NCI-H1694 (cell line): ENCODE results near the gene SLC35F1.

Source experiments
- DNase-seq: peaks from one replicate; lab custom pipeline; 2025; lab: John Stamatoyannopoulos, UW

The SLC35F1 gene

GRCh38 chr6:118317581-118318563 is 410.8 kb downstream of the SLC35F1 start:
- DNase-seq, result no peak

- no peak for DNase-seq
Observed at GRCh38 chr6:118318648-118319047, 411.6 kb downstream of the SLC35F1 start.

GRCh38 chr6:118319416-118319815 is 412.4 kb downstream of the SLC35F1 start:
- no peak for DNase-seq

GRCh38 chr6:118319894-118320649 is 413.0 kb downstream of the SLC35F1 start:
- DNase-seq, result no peak

- DNase-seq, result no peak
Observed at GRCh38 chr6:118320652-118321051, 413.6 kb downstream of the SLC35F1 start.

GRCh38 chr6:118324116-118324515 is 417.1 kb downstream of the SLC35F1 start:
- no peak for DNase-seq

- DNase-seq, result no peak
Observed at GRCh38 chr6:118325220-118325860, 418.3 kb downstream of the SLC35F1 start.

GRCh38 chr6:118326712-118327111 is 419.6 kb downstream of the SLC35F1 start:
- no peak for DNase-seq

- no peak for DNase-seq
Observed at GRCh38 chr6:118327237-118327636, 420.2 kb downstream of the SLC35F1 start.

GRCh38 chr6:118333772-118334171 is 426.7 kb downstream of the SLC35F1 start:
- no peak for DNase-seq

- no peak for DNase-seq
Observed at GRCh38 chr6:118334634-118335033, 427.6 kb downstream of the SLC35F1 start.

- no peak for DNase-seq
Observed at GRCh38 chr6:118335325-118335816, 428.3 kb downstream of the SLC35F1 start.

- no peak for DNase-seq
Observed at GRCh38 chr6:118344014-118344670, 437.1 kb downstream of the SLC35F1 start.

- DNase-seq, result no peak
Observed at GRCh38 chr6:118350881-118351430, 443.9 kb downstream of the SLC35F1 start.

GRCh38 chr6:118353564-118353963 is 446.5 kb downstream of the SLC35F1 start:
- no peak for DNase-seq

GRCh38 chr6:118354641-118355040 is 447.6 kb downstream of the SLC35F1 start:
- DNase-seq, result no peak

GRCh38 chr6:118356054-118356453 is 449.0 kb downstream of the SLC35F1 start:
- DNase-seq, result no peak

- DNase-seq, result no peak
Observed at GRCh38 chr6:118356686-118357085, 449.6 kb downstream of the SLC35F1 start.
